Measurements from ENCODE around the gene TMIGD3. TPM values are rescaled to one million over a fixed set of nuclear protein-coding genes. Genes with fewer than 3 reads are reported as not detected.

The TMIGD3 gene
- total and polyA plus RNA-seq, 2 donors (not counting 1 experiment from before 2014, with no cell fraction given) = not detected

GRCh38 chr1:111446967-111447892, 56.2 kb downstream of the TMIGD3 start:
- Histone ChIP-seq H3K4me3 (replicated peaks in 1 of 4; ENCODE audit: control extremely low read depth in 1 of 4, insufficient read depth in 1 of 4, low read depth in 3 of 4, low read length in 4 of 4) (peak overlapping the region in 3 of 4 experiments; percentile 71 to 100 (median 99)), H3K4me1 (ENCODE audit: control insufficient read depth, extremely low read depth, insufficient read depth, low read length) (peaks cover 3% of the 10 kb centered on the region), H3K27me3 (ENCODE audit: control insufficient read depth, insufficient read depth, low read length) (no peaks in the 10 kb centered on the region), H3K79me2 (ENCODE audit: control insufficient read depth, insufficient read depth, low read length) (peaks cover 50% of the 10 kb centered on the region), H2AFZ (ENCODE audit: low read length) (no peak overlapping the region), H3K27ac (ENCODE audit: insufficient read depth, low read length) (no peak overlapping the region), H3K9me3 (ENCODE audit: control insufficient read depth, insufficient read depth, low read depth, low read length) (no peaks in the 10 kb centered on the region), H3K9ac (ENCODE audit: insufficient read depth, low read length) (no peak overlapping the region), H3K4me2 (ENCODE audit: extremely low read depth, insufficient read depth, low read length) (peak overlapping the region; percentile 84), H4K20me1 (ENCODE audit: control insufficient read depth, extremely low read depth, insufficient read depth, low read length) (no peaks in the 10 kb centered on the region), H3K36me3 (ENCODE audit: control insufficient read depth, insufficient read depth, low read length) (peaks cover 4% of the 10 kb centered on the region)
- no peak for DNase-seq (ENCODE audit: low read depth in 2 of 2)
- TF ChIP-seq EZH2 (IDR thresholded peaks at IDR 0.05; ENCODE audit: low read length, missing control alignments) (no peak), CTCF (conservative IDR thresholded peaks at IDR 0.05 in 1 of 2, IDR thresholded peaks at IDR 0.05 in 1 of 2; ENCODE audit: low read depth in 1 of 2, low read length in 2 of 2) (no peak)

GRCh38 chr1:111446546-111446945, 56.9 kb downstream of the TMIGD3 start:
- Histone ChIP-seq H3K27me3 (ENCODE audit: control insufficient read depth, insufficient read depth, low read length) (no peaks in the 10 kb centered on the region), H3K4me2 (ENCODE audit: extremely low read depth, insufficient read depth, low read length) (no peak overlapping the region), H3K9me3 (ENCODE audit: control insufficient read depth, insufficient read depth, low read depth, low read length) (no peaks in the 10 kb centered on the region), H3K79me2 (ENCODE audit: control insufficient read depth, insufficient read depth, low read length) (peaks cover 44% of the 10 kb centered on the region), H3K27ac (ENCODE audit: insufficient read depth, low read length) (no peak overlapping the region), H3K36me3 (ENCODE audit: control insufficient read depth, insufficient read depth, low read length) (peaks cover 7% of the 10 kb centered on the region), H3K4me3 (replicated peaks in 1 of 4; ENCODE audit: control extremely low read depth in 1 of 4, insufficient read depth in 1 of 4, low read depth in 3 of 4, low read length in 4 of 4) (no peak overlapping the region), H3K9ac (ENCODE audit: insufficient read depth, low read length) (no peak overlapping the region), H4K20me1 (ENCODE audit: control insufficient read depth, extremely low read depth, insufficient read depth, low read length) (no peaks in the 10 kb centered on the region), H3K4me1 (ENCODE audit: control insufficient read depth, extremely low read depth, insufficient read depth, low read length) (peaks cover 3% of the 10 kb centered on the region), H2AFZ (ENCODE audit: low read length) (no peak overlapping the region)
- no peak for TF ChIP-seq CTCF (conservative IDR thresholded peaks at IDR 0.05 in 1 of 2, IDR thresholded peaks at IDR 0.05 in 1 of 2; ENCODE audit: low read depth in 1 of 2, low read length in 2 of 2)
- no peak for TF ChIP-seq EZH2 (IDR thresholded peaks at IDR 0.05; ENCODE audit: low read length, missing control alignments)
- no peak for DNase-seq (ENCODE audit: low read depth in 2 of 2)

- Histone ChIP-seq H3K27ac (ENCODE audit: insufficient read depth, low read length) (no peak overlapping the region), H3K9ac (ENCODE audit: insufficient read depth, low read length) (no peak overlapping the region), H3K79me2 (ENCODE audit: control insufficient read depth, insufficient read depth, low read length) (peaks cover 22% of the 10 kb centered on the region), H3K4me1 (ENCODE audit: control insufficient read depth, extremely low read depth, insufficient read depth, low read length) (no peaks in the 10 kb centered on the region), H3K36me3 (ENCODE audit: control insufficient read depth, insufficient read depth, low read length) (peaks cover 7% of the 10 kb centered on the region), H2AFZ (ENCODE audit: low read length) (no peak overlapping the region), H3K27me3 (ENCODE audit: control insufficient read depth, insufficient read depth, low read length) (no peaks in the 10 kb centered on the region), H3K4me3 (replicated peaks in 1 of 4; ENCODE audit: control extremely low read depth in 1 of 4, insufficient read depth in 1 of 4, low read depth in 3 of 4, low read length in 4 of 4) (no peak overlapping the region), H3K9me3 (ENCODE audit: control insufficient read depth, insufficient read depth, low read depth, low read length) (no peaks in the 10 kb centered on the region), H4K20me1 (ENCODE audit: control insufficient read depth, extremely low read depth, insufficient read depth, low read length) (no peaks in the 10 kb centered on the region), H3K4me2 (ENCODE audit: extremely low read depth, insufficient read depth, low read length) (no peak overlapping the region)
- TF ChIP-seq CTCF (conservative IDR thresholded peaks at IDR 0.05 in 1 of 2, IDR thresholded peaks at IDR 0.05 in 1 of 2; ENCODE audit: low read depth in 1 of 2, low read length in 2 of 2) (no peak), EZH2 (IDR thresholded peaks at IDR 0.05; ENCODE audit: low read length, missing control alignments) (no peak)
- no peak for DNase-seq (ENCODE audit: low read depth in 2 of 2)
Measured at GRCh38 chr1:111444031-111444430, 59.4 kb downstream of the TMIGD3 start.

Data from fibroblast of lung (primary cell).